Pulmonary artery endothelial cell (primary cell): ENCODE data around the gene TKT. TPM values are rescaled to one million over a fixed set of nuclear protein-coding genes. Genes with fewer than 3 reads are reported as not detected.
"Not testable (repeated sequence)": the region's sequence is repeated elsewhere in the genome, so short reads cannot be mapped to it uniquely, and the experiment has no call there.

Experiments
- DNase-seq: peaks from one replicate; pipeline ENCODE4 v3.0.0-alpha.2; 2011; ENCODE audit warnings: low read depth, low spot score
- total RNA-seq: library from RNA; depleted of rRNA; stranded (reverse); fragments of >200 nt; gene quantifications from 2 replicates; pipeline ENCODE4 v1.2.3, GENCODE V29; 2014

Gene TKT, protein sequence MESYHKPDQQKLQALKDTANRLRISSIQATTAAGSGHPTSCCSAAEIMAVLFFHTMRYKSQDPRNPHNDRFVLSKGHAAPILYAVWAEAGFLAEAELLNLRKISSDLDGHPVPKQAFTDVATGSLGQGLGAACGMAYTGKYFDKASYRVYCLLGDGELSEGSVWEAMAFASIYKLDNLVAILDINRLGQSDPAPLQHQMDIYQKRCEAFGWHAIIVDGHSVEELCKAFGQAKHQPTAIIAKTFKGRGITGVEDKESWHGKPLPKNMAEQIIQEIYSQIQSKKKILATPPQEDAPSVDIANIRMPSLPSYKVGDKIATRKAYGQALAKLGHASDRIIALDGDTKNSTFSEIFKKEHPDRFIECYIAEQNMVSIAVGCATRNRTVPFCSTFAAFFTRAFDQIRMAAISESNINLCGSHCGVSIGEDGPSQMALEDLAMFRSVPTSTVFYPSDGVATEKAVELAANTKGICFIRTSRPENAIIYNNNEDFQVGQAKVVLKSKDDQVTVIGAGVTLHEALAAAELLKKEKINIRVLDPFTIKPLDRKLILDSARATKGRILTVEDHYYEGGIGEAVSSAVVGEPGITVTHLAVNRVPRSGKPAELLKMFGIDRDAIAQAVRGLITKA
- 702 and 762 TPM in 2 replicates for total RNA-seq

DNA sequence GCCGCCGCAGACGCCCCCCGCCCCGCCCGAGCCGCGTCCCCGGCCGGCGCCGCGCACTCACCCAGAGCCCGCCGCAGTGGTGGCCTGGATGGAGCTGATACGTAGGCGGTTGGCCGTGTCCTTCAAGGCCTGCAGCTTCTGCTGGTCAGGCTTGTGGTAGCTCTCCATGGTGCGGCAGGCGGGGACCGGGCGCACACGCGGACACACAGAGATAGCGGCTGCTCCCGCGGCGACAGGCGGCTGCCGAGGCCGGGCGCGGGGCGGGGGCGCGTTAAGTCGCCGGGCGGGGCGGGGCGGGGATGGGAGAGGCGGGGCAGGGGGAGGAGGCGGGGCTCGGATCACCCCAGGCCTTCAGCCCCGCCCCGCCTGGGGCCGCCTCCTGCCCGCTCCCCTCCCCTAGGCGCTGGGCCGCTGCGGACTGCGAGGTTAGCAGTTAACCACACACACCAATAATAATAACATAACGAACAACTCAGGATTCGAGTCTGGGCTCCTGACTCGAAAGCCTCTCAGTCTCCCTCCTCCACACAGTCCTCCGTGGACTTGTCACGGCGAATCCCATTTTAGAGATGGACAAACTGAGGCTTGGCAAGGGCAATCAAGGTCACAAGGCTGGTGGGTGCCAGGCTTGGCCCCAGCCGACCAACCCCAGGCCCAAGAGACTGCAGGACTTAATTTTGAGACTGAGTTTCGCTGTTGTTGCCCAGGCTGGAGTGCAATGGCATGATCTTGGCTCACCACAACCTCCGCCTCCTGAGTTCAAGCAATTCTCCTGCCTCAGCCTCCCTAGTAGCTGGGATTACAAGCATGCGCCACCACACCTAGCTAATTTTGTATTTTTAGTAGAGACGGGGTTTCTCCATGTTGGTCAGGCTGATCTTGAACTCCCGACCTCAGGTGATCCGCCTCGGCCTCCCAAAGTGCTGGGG, at the start of gene TKT:
TKT (minus strand) TSS at position 248 of the 929 bp plus-strand sequence; CDS start at position 168, 80 bp downstream.
- DNase-seq: peak; percentile 26

DNA sequence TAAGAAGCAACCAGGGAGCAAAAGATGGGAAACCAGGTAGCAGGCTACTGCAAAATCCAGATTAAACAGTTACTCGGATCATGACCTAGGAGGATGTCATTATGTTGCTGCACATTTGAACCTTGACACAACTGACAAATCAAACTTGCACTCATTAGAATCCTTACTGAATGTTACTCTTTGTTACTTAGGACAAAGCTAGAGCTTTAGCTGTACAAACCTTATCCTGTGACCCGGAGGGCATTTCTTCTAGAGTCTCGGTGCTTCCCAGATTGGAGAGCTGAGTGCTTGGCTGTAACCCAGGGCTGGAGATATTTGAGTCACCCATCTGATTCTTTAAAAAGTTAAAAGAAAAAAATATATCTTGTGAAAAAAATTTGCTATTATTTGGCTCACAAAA, 48.1 kb upstream of the TKT start:
- no peak for DNase-seq

DNA sequence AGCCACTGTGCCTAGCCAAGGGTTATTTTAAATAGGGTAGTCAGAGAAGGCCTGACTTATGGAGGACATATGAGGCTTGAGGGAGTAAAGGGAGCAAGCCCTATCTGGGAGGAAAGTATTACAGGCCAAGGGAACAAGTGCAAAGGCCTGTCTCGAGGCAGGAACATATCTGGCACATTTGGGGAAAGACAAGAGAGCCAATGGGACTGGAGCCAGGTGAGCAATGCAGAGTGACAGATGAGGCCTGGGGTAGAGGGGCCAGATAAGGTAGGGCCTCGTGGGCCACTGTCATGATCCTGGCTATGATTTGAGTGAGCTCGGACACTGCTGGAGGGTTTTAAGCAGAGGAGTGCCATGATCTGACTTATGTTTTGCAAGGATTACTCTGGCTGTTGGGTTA, 47.7 kb upstream of the TKT start:
- no peak for DNase-seq

DNA sequence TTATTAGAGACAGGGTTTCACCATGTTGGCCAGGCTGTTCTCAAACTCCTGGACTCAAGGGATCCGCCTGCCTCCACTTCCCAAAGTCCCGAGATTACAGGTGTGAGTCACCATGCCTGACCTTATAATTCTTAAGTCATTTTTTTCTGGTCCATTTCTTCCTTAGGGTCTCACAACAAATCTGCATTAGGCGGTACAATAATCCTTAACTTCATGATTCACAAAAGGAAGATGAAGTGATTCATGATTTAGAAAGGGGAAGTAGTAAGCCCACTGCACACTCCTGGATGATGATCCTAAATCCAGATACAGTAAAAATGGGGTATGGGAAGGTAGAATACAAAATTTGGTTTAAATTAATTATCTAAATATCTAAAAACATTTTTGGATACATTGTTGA, 45.0 kb upstream of the TKT start:
- no peak for DNase-seq

DNA sequence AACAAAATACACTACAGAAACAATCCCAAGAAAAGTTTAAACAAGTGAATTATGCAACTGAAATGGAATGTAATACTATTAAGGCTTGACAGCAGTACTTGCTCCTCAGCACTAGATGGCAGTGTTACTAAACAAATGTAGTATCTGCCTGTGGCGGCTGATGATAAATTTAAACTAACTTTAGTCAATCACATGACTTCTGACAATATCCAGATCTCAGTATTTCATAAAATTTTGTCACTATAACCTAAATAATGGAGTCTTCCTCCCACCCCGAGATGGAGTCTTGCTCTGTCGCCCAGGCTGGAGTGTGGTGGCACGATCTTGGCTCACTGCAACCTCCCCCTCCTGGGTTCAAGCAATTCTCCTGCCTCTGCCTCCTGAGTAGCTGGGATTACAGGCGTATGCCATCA, 43.8 kb upstream of the TKT start:
- peak; percentile 8 for DNase-seq

DNA sequence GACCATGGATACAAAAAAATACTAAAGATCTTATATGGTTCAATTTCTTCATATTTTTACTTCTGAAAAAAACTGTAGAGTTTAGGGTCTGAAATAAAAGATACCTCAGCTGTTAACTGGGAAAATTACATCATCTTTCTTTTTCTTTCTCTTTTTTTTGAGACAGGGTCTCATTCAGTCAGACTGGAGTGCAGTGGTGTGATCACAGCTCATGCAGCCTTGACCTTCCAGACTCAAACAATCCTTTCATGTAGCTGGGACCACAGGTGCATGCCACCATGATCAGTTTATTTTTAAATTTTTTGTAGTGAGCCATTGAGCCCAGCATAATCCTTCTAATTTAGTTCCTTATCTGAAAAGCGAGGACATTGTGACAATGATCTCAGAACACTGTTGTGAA, 39.6 kb upstream of the TKT start:
- DNase-seq: no peak

DNA sequence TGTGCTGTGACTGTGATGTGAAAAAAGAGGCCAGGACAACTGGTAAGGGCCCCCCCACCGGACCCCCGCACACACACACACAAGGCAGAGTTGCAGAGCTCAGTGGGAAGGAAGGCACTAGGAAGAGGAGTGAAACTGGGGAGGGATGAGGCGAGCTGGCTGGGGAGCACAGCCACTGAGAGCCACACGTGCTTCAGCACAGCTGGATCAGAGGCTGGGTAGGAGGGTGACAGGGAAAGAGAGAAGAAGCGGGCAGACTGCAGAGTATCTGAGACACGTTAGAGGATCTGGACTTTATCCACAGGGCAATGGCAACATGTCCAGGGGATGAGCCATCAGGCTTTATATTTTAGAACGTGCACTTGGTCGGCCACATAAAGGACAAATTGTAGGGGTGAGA, 38.0 kb upstream of the TKT start:
- DNase-seq: no peak

DNA sequence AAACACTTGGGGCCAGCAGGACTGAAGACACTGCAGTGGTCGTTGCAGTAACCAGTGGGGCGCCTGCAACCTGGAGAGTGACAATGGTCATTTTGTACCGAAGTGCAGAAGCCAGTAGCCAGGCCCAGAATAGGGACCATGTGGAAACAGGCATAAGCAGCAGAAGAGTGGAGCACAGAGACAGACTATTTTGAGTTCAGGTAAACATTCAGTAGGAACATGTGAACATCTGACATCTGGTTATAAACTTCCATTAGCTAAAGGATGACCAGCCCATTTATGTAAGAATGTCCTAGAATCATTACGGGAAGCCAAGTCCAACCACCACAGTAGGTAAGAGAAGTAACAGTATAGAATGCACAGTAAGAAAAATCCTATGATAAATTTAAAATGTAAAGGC, 32.4 kb upstream of the TKT start:
- DNase-seq: no peak

DNA sequence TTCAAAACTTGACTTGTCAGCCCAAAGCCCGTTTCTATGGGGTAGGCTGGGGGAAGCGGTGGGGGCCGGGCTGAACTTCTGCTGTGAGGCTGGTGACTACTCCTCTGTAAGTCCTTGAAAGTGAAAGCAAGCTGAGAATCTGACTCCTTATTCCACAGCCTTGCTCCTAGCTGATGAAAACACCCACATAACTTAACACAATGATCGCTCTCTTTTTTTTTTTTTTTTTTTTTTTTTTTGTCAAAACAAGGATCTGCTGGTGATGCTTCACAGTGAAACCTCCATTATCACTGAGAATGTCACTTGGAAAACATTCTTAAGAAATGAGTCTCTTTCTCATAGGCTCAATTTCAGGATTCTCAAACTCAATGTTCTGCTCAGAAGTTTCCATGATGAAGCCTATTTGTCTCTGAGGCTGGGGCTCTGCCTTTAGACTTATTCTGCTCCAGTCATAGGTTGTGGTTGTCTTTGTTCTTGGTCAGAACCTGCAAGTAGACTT, 31.4 kb upstream of the TKT start:
- no peak for DNase-seq

DNA sequence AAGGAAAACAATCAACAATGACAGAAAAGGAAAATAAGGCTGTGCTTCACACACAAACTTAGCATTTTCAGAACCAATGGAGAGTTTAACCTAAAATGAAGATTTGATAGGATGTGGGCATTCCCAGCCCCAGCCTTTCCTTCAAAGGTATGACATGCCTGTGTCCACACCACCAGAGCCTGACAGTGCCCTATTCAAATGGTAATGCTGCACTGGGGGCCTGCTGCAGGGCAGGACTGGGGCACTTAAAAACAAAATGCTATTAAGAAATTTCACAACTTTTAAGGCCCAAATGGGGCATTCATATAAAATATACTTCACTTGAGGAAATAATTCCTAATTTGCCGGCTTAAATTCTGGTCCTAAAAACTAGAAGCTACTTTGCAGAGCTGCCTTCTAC, 30.9 kb upstream of the TKT start:
- no peak for DNase-seq

DNA sequence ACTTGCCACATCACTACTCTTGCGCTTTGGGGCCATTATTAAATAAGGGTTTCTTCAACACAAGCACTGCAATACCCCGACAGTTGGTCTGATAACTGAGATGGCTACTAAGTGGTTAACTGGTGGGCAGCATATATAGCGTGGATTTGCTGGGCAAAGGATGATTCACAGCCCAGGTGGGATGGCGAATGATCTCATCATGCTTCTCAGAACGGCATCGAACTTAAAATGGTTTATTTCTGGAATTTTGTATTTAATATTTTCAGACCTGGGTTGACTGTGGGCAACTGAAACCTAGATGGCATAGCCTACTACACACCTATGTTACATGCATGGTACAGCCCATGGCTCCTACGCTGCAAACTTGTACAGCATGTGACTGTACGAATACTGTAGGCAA, 26.8 kb upstream of the TKT start:
- DNase-seq: no peak

DNA sequence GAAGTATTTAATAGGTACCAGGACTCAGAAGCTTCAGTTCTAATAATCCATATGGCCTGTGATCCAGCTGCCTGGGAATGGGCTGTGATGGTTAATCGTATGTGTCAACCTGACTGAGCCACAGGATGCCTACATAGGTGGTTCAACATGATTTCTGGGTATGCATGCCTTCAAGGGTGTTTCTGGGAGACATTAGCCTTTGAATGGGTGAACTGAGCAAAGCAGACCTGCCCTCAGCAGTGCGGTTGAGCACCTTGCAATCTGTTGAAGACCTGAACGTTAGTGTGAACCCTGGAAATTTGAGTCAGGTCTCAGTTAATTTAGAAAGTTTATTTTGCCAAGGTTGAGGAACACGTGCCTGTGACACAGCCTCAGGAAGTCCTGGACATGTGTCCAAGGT, 22.8 kb upstream of the TKT start:
- no peak for DNase-seq

DNA sequence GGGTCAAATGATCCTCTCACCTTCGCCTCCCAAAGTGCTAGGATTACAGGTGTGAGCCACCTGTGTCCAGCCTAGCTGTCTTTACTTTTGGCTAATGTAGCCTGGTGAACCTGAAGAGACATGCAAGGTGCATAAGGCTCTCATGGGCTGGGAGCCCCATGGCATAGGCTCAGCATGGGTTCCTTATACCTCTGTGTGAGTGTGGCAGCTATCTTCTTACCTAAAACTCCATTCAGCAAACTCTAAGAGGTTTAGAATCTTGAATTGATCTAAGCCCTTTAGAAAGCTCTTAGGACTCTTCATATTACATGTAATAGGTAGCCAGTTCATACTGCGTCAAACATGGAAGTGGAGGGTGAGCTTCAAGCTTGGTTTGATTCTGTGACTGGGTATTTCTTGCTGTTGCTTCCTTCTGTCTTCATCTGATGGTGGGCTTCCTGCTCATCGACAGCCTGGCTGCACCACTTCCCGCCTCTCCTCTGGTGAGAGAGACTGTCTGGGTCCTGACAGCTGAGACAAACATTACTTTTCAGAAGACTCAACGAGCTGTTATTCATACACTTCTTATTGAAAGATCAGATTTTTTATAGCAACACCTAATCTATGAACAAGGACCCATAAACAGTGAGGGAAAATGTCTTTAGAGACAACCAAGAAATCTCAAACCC, 19.2 kb upstream of the TKT start:
- DNase-seq: no peak

DNA sequence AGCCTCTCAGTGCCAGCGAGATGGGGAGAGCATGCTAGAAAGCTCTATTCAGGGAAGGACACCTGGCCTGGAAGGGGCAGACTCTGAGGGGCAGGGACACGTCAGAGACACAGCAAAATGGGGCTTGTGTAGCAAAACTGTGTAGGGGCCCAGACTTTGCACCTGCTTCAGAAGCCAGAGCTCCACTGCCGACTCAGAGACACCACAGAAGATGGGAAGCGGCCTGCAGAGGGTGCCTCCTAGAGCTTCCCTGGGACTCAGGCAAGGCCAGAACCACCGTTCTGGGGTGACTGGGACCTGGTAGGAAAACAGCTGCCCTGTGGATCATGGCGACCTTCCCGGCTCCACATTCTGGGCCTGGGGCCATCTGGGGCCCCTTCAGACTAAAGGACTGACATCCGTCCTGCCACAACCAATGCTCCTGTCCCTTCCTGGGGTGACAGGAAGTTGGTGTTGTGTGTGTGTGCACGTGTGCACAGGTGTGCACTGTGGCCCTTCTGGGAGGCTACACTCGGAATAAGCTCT, 17.4 kb upstream of the TKT start:
- DNase-seq: no peak

DNA sequence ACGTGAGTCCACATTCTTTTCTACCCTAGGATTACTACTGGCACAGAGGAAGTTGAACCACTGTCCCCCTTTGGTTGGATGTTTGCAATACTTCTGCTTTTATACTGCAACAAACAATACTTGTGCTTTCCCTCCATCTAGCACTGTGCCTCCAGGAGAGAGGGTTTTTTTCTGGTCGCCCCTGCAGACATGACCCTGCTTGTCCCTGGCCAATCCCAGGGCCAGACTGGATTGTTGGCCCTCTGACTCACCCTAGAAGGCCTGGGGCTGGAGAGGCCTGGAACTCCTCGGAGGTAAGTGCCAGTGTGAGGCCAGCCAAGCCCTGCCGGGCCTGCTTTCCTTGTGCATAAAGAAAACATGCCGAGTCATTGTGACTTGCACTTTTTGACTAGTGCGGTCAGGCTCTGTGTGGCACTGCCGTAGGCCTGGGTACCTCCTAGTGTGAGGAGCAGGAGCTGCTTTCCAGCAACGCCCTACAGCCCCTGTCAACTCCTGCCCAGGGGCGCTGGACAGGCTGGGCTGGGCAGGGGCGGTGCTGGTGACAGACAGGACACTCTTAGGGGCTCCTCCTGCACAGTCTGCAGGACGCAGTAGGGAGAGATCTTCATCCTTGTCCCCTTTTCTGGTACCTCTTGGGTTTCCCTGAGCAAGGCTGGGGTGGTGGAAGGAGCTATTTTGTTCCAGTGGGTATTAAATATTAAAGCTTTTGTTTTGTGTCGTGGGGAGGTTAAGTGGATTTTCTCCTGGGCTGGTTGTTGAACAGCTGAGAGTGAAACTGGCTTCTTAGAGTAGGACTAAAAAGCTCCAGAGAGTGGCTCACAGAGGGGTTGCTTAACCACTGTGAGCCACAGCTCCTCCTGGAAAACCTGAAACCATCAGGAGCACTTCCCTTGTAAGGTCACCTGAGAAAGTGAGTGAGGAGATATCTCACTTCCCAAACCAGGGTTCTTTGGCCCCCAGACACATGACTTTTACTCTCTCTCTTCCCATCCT, 14.4 kb upstream of the TKT start:
- DNase-seq: peak; percentile 87

DNA sequence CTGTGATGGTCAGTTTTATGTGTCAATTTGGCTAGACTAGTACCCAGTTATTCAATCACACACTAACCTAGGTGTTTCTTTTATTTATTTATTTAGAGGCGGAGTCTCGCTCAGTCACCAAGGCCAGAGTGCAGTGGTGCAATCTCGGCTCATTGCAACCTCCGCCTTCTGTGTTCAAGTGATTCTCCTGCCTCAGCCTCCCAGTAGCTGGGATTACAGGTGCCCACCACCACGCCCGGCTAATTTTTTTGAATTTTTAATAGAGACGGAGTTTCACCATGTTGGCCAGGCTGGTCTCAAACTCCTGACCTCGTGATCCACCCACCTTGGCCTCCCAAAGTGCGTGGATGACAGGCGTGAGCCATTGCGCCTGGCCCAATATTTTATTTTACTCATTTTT, 13.4 kb upstream of the TKT start:
- not testable (repeated sequence) for DNase-seq

DNA sequence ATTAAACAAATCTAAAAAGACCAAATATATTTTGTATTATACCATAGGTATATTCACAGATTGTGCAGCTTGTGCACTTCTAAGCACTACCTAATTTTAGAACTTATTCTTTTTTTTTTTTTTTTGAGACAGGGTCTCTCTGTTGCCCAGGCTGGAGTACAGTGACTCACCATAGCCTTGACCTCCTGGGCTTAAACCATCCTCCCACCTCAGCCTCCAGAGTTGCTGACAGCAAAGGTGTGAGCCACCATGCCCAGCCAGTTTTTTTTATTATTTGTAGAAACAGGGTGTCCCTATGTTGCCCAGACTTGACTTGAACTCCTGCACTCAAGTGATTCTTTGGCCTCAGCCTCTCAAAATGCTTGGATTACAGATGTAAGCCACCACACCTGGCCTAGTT, 11.9 kb upstream of the TKT start:
- DNase-seq: no peak

DNA sequence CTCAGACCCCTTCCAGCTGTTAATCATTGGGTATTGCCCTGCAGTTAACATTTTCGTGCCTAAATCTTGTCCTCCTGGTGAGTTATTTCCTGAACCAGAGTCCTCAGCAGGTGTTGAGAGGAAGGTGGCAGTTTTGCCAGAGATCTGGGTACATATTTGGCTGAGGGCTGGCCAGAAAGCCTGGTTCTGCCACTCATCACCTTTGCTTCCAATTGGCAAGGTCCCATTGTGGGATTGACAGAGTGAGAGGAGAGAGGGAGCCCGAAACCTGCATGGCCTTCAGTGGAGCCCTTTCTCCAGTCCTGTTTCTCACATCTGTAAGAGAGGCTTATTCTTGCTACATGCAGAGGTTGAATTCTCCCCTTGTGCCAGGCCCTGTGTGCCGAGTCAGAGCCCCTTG, 8.9 kb upstream of the TKT start:
- DNase-seq: no peak

DNA sequence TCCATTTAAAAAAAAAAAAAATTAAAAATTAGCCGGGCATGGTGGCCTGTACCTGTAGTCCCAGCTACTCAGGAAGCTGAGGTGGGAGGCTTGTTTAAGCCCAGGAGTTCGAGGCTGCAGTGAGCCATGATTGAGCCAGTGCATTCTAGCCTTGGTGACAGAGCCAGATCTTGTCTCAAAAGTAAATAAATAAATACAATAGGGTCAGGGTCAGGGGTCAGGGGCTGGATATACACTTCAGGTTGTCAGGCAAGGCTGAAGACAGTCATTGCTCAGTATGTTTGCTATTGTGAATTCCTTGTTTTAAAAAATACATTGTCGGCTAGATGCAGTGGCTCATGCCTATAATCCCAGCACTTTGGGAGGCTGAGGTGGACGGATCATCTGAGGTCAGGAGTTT, 8.1 kb upstream of the TKT start:
- no peak for DNase-seq

DNA sequence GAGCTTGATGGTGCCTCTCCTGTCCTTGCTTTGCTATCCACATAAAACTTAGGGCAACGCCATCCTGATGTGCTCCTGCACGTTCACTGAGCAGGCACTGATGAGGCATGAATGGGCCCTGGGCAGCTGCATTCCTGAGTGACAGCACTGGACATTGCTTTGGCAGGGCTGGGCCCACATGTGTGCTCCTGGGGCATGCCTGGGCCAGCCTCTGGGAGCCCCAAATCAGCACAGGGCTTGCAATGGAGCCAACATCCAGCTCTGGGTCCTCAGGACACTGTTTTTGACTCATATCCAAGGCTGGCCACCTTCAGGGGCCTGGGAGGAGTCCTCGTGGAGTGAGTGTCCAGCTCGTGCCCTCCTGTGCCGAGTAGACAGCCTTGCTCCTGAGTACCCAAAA, 5.9 kb upstream of the TKT start:
- DNase-seq: no peak
